SK-N-MC (cell line): Measurements from ENCODE around the gene LIMS4.
"Not testable (repeated sequence)": the region's sequence is repeated elsewhere in the genome, so short reads cannot be mapped to it uniquely, and the experiment has no call there.

Experiments used
- EZH2 ChIP-seq: fragments of 200-600 bp; sonication (generic); IDR thresholded peaks from one replicate; pipeline ENCODE4 v1.6.1; 2017; ENCODE audit warnings: antibody characterized with exemption
- FOXP2 ChIP-seq: optimal IDR thresholded peaks from 2 replicates; pipeline ENCODE3; 2011; ENCODE audit warnings: mild to moderate bottlenecking, moderate library complexity; ENCODE audit not compliant: insufficient read depth; ENCODE audit errors: extremely low read length, control extremely low read depth
- POLR2AphosphoS5 ChIP-seq: IDR thresholded peaks from 2 replicates; pipeline ENCODE4 v1.6.1; 2012; ENCODE audit warnings: mild to moderate bottlenecking, low read depth, low read length, borderline replicate concordance

DNA sequence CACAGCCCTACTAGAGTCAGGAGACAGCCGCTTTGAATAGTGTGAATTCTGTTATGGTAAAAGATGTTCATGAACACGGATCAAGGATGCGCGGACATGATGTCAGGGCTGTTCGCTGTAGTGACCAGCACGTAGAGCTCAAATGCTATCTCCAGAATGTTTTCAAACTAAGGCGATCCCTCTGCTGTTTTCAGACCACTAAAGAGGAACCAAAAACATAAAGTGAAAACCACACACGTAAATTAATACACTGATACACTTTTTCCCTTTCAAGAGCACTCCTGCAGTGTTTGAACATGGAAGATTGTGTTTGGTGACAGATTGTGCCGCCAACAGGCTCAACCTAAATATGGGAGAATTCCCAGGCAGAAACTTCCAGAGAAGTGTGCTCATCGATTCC lies 73.2 kb downstream of the LIMS4 start:
- not testable (repeated sequence) for TF ChIP-seq EZH2, POLR2AphosphoS5, FOXP2
